Islet of Langerhans (tissue), 1 donor: Measurements from ENCODE around the gene PTPN5.
"Not testable (repeated sequence)": the region's sequence is repeated elsewhere in the genome, so short reads cannot be mapped to it uniquely, and the experiment has no call there.

ENCODE experiments used
- FAIRE-seq: peaks from one replicate; lab custom pipeline; 2011; peaks lifted over from hg19 to GRCh38; lab: Jason Lieb, UNC

Gene PTPN5

DNA sequence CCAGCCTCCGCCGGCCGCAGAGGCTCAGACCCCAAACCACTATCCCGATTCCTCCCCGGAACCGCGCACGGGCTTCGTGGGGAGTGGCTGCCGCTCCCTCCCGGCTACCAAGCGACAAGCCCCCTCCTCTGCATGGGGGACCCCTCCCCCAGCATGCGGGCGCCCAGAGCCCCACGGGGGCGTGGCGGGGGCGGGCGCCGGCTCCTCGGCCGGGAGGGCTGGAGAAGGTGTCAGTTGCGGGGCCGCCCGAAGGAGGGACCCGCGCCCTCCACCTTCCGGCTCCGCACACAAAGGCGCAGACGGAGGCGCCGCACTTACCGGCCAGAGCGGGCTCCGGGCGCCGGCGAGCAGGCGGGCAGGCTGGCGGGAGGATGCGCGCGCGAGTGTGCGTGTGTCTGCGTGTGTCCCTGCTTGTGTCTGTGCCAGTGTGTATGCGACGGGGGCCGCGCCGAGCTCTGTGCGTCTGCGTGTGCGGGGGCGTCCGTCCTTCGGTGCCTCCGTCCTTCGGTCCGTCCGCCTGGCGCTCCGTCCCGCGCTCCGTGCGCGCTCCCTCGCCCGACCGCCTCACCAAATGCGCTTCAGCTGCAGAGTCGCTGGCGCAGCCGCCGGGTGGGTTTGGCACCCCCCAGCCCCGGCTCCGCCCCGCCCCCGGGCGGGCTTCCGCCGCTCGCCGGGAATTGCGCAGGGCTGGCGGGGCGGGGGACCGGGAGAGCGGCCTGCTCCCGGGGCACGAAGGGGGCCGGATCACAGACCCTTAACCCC lies at the start of gene PTPN5:
TSS of gene PTPN5 (minus strand) at position 592 of the 762 bp plus-strand sequence. CDS start 19,840 bp downstream, outside the sequence.
- FAIRE-seq = no peak

DNA sequence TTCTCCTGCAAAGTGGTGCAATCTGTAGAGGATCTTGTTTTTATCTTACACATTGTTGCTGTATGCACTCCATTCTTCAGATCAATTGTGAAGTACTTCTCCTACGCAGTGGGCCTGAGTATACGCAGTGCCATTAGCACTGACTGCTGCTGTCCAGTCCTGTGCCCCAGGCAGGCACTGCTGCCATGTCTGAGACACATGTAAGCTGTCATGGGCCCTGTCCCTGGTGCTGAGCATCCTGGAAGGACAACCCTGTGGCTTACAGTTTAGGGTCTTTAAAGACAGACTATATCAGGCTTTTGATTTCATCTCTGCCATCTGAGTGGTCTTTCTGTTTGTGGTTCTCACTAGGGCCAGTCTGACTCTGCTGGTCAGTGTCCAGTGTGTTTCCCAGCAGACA lies 44.8 kb upstream of the PTPN5 start:
- no peak for FAIRE-seq

DNA sequence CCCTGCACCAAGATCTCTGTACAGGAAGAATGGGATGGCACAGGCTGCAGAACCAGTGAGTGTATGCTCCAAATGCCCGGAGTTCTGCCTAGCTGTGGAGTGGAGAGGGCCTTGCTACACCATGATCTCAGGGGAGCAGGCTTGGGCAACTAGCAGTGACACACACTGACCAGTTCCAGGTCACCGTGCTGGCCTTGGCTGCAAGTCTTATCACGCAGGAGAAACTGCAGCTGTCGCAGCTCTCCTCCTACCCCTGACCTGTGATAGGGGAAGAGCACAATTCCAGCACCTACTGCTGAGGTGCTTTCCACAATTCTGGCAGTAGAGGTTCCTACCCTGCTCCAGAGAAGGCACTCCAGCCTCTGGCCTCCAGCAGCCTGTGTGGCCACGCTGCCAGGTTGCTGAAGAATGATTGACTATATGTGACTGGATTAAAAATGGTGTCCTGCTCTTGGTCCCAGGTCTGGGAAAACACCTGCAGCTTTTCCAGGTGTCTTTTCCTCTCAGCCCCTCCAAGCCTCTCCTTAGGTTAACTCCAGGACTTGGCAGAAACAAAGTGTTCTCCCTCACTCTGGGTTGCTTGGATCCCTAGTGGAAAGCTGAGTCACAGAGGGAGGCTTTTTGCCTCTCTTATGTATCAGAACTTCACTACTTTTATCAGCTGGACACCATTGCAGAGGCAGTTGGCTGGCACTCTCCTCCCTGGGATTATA lies 43.3 kb upstream of the PTPN5 start:
- no peak for FAIRE-seq

DNA sequence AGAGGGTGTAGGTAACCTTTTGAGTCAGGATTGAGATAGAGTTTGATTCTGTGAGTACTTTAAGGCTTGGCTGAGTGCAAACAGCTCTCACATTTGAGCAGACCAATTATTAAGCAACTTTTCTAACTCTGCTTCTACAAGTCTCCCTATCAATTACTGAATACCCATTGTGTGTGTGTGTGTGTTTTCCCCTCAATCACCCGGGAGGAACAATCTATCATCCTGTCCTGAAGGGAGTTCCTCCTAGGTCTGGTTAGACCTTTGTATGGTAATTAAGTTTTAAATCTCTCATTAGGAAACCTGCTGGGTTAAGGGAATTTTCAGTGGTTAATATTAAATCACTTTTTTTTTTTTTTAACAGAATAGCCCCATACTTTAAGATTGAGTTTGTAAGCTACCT lies 28.6 kb upstream of the PTPN5 start:
- FAIRE-seq = not testable (repeated sequence)

DNA sequence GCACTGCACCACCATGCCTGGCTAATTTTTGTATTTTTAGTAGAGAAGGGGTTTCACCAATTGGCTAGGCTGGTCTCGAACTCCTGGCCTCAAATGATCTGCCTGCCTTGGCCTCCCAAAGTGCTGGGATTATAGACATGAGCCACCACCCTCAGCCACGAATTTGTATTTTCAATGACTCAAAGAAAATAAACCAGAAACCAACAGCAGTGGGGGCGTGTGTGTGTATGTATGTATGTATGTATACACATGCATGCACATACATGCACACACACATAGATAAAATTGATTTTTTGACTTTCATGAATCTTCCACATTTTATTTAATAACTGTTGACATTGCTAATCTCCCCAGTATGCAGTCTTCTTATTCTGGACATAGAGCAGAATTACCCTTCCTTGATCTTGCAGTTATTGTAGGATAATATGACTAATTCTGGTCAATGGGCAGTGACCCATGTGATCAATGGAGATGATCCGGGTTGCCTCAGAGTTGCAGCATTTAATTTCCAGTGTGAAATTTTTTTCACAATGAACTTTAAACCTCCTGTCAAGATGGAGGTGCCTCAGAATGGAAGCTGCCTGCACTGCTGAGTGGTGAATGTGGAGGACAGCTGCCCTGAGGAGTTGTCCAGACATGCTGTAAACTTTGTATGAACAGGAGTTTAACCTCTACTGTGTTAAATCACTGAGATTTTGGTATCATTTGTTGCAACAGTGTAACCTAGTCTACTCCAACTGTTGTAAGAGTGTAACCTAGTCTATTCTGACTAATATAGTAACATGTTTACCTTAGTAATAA lies 12.8 kb upstream of the PTPN5 start:
- no peak for FAIRE-seq

DNA sequence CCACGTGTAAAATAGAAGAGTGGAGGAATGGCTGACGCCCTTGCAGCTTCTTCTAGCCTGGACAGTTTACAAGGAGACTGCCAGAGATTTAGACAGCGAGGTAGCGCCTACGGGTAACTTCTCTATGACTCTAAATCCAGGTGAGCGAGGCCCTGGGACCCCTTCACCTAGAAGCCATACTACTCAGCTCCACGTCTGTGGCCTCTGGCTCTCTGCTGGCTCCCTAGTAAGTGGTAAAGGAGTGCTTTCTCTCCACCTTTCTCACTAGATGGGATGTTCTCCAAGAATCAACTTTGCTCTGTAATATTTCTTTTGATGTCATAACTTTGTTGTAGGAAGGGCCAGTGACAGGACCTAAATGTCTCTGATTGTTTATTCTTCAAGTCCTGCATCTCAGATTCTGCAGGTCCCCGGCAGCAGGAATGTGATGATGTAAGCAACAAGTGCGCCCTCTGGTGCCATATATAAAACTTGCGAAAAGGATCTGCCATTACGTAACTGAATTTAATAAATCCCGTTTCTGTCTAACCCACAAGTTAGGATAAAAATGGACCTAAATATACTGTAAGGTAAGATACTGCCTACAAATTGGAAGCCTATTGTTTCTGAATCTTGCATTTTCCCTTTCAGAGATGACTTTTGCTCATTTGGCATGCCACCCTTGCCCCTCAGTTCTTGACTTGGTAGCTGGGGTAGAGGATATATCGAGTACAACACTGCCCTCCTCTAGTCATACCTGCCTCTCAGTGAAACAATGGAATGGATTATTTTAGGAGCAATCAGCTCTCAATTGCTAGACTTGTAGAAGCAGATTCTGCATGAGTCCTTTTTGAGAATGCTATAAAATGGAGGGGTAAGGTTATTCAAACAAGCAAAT lies 11.0 kb upstream of the PTPN5 start:
- peak; percentile 97 for FAIRE-seq

DNA sequence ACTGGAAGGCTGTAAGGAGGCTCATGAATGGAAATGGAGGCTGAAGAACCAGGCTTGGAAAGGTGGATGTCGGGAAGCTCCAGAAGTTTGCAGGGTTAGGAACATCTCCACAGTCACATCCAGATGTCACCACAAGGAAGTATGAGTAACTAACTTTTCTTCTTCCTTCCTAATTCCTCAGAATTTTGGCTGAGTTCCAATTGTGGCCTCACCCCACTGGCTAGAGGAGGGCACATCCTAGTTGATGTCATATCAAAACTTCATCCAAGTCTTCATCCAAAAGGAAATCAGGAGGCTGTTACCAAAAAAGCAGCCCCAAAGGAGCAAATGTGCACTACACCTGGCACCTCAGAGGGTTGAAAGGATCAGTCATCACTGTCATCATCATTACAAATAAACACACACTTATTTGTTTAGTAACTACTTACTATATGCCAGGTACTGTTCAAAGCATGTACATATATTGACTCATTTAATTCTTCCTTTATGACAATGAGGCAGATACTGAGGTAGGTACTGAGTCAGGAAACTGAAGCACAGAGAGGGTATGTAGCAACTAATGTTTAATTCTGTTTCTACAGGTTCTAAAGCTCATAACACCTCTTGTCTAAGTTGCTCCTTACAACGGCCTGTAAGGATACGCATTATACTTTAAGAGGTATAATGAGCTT lies 7.3 kb upstream of the PTPN5 start:
- no peak for FAIRE-seq

DNA sequence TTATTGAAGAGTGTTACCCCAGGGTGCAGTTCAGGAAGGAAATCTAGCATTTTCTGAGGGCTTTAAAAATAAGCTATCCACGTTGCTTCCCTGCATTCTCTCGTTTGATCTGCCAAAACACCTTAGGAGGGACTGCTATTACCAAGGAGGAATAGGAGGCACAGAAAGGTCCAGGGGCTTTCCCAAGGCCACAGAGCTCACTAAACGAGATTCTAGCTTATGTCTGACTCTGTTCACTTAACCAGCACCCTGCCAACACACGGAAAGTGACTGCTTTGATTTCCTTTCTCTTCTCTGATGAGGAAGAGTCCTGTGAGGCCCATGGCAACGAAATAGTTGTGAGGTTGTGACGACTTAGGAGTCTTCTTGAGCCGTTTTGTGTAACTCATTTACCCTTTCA lies 3.4 kb upstream of the PTPN5 start:
- no peak for FAIRE-seq

DNA sequence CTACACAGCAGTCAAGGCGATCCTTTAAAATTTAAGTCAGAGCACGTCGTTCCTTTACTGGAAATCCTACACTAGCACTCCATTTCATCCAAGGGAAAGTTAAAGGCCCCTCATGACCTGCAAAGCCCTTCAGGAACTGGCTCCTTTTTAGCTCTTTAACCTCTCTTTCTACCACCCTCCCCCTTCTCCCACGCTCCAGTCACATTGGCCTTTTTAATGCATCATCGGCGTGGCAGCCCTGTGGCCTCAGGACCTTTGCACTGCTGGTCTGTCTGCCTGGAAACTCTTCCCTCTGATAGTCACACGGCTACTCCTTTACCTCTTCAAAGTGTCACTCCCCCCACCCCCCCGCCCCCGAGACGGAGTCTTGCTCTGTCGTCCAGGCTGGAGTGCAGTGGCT lies 1.2 kb upstream of the PTPN5 start:
- FAIRE-seq = no peak

DNA sequence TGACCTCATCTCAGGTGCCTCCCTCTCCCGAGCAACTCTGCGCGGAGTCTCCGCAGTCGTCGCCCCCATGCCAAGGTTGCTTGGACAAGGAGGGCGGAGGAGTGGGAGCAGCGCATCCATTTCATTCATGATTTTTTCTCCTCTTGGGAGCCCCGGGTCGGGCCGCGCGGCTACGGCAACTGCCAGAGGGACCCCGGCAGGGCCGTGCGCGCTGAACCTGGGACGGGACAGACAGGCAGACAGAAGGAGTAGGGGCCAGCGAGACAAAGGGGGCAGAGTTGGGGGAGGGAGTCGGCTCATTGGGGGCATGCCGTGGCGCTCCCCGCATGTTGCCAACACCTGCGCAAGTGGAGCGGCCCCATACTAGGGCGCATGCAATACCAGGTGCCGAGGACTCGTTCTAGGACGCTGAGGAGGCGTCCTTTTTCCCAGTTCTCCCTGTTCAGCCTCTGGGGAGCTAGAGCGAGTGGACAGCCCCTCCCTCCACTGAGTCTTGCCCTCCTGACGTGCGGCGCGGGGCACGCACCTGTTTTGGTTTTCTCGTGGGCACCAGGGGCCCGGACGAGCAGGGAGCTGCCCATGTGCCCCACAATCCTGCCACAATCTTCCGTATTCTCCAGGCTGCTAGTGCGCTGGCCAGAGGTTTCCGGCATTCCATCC lies 501 bp upstream of the PTPN5 start:
- FAIRE-seq = no peak

DNA sequence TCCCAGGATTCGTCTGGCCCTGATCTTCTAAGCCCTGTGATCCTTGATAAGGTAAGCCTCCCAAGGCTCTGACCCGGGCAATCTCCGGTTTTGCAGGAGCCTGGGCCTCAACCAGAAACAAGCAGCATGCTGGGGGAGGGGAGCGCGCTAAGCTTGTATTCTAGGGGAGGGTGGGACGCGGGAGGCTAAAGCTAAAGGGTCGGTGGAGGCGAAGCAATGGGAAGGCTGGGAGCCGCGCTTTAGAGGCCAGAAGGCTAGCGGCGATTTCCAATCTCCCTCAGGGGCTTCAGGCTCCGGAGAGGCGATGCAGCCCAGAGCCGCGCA lies 753 bp downstream of the PTPN5 start:
- FAIRE-seq = no peak

DNA sequence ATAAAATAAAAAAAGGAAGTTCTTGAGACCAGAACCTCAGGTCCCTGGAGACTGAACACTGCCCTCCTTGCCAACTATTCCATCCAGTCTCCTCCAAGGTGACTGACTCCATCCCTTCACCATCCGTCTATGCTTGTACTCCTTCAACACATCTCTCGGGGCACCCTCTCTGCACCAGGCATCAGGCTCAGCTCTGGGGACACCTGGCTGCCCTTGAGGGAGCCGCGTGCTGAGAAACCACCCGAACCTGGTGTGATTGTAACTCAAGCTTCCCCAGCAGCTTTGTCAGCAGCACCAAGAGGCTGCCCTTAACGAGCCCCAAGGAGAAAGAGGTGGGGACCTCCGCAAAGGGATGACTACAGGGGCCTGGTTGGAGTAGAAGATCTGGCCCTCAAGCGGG lies 1.7 kb downstream of the PTPN5 start:
- no peak for FAIRE-seq

DNA sequence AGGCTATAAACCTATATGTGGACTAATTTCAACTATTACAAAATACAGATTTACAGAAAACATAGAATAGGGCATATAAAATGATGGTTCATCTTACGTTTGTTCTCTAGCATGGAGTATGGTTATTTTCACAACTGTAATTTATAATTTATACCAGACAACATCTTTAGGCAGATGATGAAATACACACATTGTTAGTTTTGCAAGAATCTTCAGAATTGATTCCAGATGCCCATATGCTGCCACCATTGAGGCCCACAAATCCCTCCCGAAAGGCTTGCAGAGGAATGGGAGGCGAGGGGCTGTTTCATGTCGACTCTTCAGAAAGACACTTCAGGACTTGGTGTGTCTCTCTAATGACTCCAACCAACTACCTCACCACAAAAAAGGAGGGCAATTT lies 6.2 kb downstream of the PTPN5 start:
- no peak for FAIRE-seq

DNA sequence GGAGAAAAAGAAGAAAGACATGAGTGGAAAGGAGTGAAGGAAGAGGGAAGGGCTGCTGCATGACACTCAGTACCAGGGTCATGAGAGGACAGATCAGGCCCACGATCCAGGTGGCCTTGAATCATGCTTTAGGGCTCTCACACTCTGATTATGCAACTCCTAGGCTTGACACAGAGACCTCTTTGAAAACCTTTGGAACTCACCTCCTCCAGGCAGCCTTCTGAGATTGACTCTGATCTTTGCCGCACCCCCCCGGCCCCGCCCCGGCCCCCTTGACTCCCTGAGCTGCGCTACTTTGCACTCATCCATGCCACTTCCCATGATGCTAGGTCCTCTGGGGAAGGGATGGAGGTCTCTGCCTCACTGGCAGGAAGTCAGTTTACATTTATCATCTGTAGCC lies 10.7 kb downstream of the PTPN5 start:
- no peak for FAIRE-seq

DNA sequence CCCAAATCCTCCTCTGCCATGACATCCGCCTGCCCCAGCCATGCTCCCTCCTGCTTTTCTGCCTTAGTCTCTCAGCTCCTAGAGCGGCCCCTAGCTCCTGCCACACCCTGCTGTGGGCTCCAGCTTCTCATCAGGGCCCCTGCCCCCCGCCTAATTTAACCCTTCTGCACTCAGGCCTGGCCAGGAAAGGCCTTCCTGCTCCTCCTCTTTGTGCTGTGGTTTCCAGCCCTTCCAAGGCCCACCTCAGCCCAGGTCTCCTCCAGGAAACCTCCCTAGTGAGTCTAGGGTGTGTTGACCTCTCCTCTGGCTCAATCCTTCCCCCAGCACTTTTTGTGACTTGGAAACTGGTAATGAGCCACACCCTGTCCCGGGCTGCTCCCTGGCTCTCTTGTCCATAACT lies 11.3 kb downstream of the PTPN5 start:
- no peak for FAIRE-seq

DNA sequence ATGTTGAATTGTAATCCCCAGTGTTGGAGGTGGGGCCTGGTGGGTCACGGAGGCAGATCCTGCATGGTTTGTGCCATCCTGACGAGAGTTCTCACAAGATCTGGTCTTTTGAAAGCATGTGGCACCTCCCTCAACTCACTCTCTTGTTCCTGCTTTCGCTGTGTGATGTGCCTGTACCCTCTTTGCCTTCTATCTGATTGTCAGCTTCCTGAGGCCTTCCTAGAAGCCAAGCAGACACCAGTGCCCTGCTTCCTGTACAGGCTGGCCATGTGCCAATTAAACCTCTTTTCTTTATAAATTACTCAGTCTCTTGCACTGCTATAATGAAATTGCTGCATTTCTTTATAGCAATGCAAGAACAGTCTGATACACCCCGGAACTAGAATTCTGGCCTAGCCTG lies 13.1 kb downstream of the PTPN5 start:
- FAIRE-seq = no peak

DNA sequence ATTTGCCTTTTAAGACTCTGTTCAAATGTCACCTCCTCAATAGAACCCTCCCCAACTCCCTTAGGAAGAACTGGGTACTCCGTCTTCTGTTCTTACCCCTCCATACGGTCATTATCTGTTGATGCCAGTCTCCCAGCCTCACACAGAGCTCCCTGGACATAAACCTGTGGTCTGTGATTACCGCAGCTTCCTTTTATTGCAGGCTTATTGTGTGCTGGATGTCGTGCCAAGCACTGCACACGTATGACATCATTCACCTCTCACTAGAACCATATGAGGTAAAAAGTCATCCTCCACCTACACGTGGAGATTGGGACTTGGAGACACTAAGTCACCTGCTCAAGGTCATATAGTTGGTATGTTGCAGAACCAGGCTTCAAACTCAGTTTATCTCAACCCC lies 15.3 kb downstream of the PTPN5 start:
- no peak for FAIRE-seq

DNA sequence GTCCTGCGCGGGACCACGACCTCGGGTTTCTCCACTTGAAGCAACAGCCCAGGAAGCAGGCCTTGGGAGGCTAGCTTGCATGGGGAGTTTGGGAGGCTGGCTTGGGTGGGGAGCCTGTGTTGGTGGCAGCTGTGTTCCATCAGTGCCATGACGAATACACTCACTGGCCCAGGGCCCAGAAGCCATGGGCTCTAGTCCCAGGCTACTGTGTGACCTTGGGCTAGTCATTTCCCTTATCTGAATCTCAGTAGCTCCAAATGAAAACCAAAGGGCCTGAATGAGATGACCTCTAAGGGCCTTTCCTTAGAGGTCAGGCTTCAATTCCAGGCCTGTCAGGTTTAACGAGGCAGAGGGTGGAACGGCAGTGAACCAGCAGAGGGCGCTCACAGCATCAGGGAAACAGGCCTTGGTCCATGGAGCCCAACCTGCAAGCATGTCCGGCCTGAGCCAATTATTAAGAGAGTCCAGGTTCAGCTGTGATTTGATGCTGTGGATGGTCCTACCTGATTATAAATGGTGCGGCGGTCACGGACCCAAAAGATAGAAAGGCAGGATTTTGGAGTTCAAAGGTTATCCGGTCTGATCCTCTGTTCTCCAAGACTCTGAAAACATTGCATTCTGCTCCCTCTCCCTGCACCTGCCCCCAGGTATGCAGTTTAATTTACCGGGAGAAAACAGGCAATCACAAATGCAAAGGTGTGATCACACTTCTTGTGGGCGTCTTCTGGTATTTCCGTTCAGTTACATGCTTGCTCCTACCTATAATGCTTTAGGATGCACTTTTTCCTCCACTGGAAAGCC lies 15.9 kb downstream of the PTPN5 start:
- no peak for FAIRE-seq

DNA sequence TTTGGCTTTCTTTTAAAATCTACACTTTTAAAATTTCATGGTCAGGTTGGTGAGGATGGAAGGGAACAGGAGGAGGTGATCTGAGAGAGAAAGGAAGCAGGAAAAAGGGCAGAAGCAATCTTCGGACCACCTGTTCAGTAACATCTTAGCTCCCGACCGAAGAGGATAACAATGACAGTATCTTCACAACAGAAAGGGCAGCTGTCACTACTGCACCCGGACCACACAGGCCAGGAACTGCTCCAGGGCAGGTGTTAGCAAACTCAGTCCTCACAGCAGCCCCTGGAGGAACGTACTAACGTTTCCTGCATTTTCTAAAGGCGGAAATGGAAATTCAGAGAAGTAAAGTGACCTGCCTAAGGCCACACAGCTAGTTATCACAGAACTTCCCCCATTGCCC lies 16.8 kb downstream of the PTPN5 start:
- FAIRE-seq = no peak

DNA sequence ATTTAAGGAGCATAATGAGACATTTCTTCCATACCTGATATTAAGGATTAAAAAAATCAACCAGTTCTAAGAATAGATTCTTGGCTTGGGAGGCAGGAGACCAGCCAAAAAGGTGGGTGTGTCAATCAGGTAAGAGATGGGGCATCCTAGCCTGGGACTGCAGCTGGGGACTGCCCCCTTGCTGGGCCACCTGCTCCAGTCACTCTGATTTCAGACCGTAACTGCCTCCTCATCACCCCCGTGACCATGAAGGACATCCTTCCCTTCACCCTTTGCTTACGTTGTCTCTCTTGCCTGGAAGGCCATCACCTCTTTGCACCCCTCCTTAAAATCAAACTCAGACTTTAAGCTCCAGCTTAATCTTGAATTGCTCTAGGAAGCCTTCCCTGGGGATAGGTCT lies 17.9 kb downstream of the PTPN5 start:
- FAIRE-seq = no peak
